GM23338 (cell line): Measurements from ENCODE around the gene MLLT3. TPM values are rescaled to one million over a fixed set of nuclear protein-coding genes. Genes with fewer than 3 reads are reported as not detected.

Experiments used
- ATAC-seq: fragments of 200-7000 bp; cut with Tn5 transposase; 3 replicates; pipeline ENCODE4 v1.9.1; 2020
- DNase-seq: peaks from one replicate; pipeline ENCODE4 v3.0.0-alpha.2; 2015; ENCODE audit warnings: low spot score
- H2AFZ ChIP-seq: fragments of 200-600 bp; sonication (generic); 2 replicates; pipeline ENCODE4 v1.8.0; 2016; ENCODE audit warnings: antibody characterized with exemption, mild to moderate bottlenecking, moderate library complexity
- H3F3A ChIP-seq: fragments of 200-600 bp; sonication (generic); replicated peaks from 2 replicates; pipeline ENCODE4 v1.8.0; 2017; ENCODE audit warnings: antibody characterized with exemption, mixed run types, low read depth
- H3K27ac ChIP-seq: fragments of 200-600 bp; sonication (generic); 2 replicates; pipeline ENCODE4 v1.6.1; 2016; ENCODE audit warnings: low read depth
- H3K27me3 ChIP-seq: fragments of 200-600 bp; sonication (generic); 2 replicates; pipeline ENCODE4 v1.8.0; 2016; ENCODE audit warnings: mild to moderate bottlenecking, mixed run types, moderate library complexity; ENCODE audit not compliant: insufficient read depth
- H3K36me3 ChIP-seq: fragments of 200-600 bp; sonication (generic); 2 replicates; pipeline ENCODE4 v1.8.0; 2016; ENCODE audit warnings: mild to moderate bottlenecking; ENCODE audit not compliant: insufficient read depth
- H3K4me1 ChIP-seq: fragments of 200-600 bp; sonication (generic); 2 replicates; pipeline ENCODE4 v1.8.0; 2016; ENCODE audit warnings: mild to moderate bottlenecking, moderate library complexity; ENCODE audit not compliant: insufficient read depth
- H3K4me2 ChIP-seq: fragments of 200-600 bp; sonication (generic); 2 replicates; pipeline ENCODE4 v1.7.1; 2017; ENCODE audit warnings: mixed run types
- H3K4me3 ChIP-seq: fragments of 200-600 bp; sonication (generic); 2 replicates; pipeline ENCODE4 v1.6.1; 2016; ENCODE audit warnings: mixed run types
- H3K79me2 ChIP-seq: fragments of 200-600 bp; sonication (generic); replicated peaks from 2 replicates; pipeline ENCODE4 v1.8.0; 2017; ENCODE audit warnings: mild to moderate bottlenecking; ENCODE audit not compliant: insufficient read depth
- H3K9me2 ChIP-seq: fragments of 200-600 bp; sonication (generic); 2 replicates; pipeline ENCODE4 v1.8.0; 2017; ENCODE audit not compliant: insufficient read depth
- H4K20me1 ChIP-seq: fragments of 200-600 bp; sonication (generic); replicated peaks from 2 replicates; pipeline ENCODE4 v1.8.0; 2017; ENCODE audit warnings: mild to moderate bottlenecking; ENCODE audit not compliant: insufficient read depth
- H3K27ac Mint-ChIP-seq: 2 replicates; pipeline ENCODE4 v1.8.0; 2020; ENCODE audit warnings: inconsistent platforms, mild to moderate bottlenecking, moderate library complexity, mixed read lengths
- H3K27me3 Mint-ChIP-seq: 3 replicates; pipeline ENCODE4 v1.8.0; 2022; ENCODE audit warnings: low read depth, mild to moderate bottlenecking, moderate library complexity, mixed read lengths, inconsistent platforms; ENCODE audit not compliant: insufficient read depth, poor library complexity
- H3K36me3 Mint-ChIP-seq: 3 replicates; pipeline ENCODE4 v1.8.0; 2021; ENCODE audit warnings: low read depth, mild to moderate bottlenecking, inconsistent platforms, moderate library complexity, mixed read lengths
- H3K4me1 Mint-ChIP-seq: 3 replicates; pipeline ENCODE4 v1.8.0; 2020; ENCODE audit warnings: mild to moderate bottlenecking, inconsistent platforms, mixed read lengths
- H3K4me3 Mint-ChIP-seq: 3 replicates; pipeline ENCODE4 v1.8.0; 2021; ENCODE audit warnings: moderate library complexity, mild to moderate bottlenecking, inconsistent platforms, mixed read lengths
- H3K9me3 Mint-ChIP-seq: 3 replicates; pipeline ENCODE4 v1.8.0; 2020; ENCODE audit warnings: moderate library complexity, mild to moderate bottlenecking, inconsistent platforms, mixed read lengths
- CTCF ChIP-seq, 2 experiments: fragments of 200-600 bp in 1 of 2; sonication (generic) in 1 of 2; conservative IDR thresholded peaks; 2 replicates each; pipeline versions ENCODE4 v1.5.1 to v1.6.1; 2016 to 2017; ENCODE audit warnings: antibody characterized with exemption in 2 of 2, low read depth in 2 of 2, mild to moderate bottlenecking in 2 of 2, moderate library complexity in 1 of 2
- EZH2 ChIP-seq: fragments of 200-600 bp; sonication (generic); IDR thresholded peaks from one replicate; pipeline ENCODE4 v1.8.0; 2017; ENCODE audit warnings: antibody characterized with exemption, mild to moderate bottlenecking, low read depth; ENCODE audit not compliant: unreplicated experiment
- EZH2phosphoT487 ChIP-seq: fragments of 200-600 bp; sonication (generic); IDR thresholded peaks from one replicate; pipeline ENCODE4 v1.8.1; 2018; ENCODE audit warnings: antibody characterized with exemption; ENCODE audit not compliant: unreplicated experiment
- JUNB ChIP-seq: IDR thresholded peaks from one replicate; pipeline ENCODE4 v1.6.1; 2016; ENCODE audit warnings: antibody characterized with exemption; ENCODE audit not compliant: unreplicated experiment
- POLR2AphosphoS5 ChIP-seq: IDR thresholded peaks from 2 replicates; pipeline ENCODE4 v1.6.1; 2016; ENCODE audit warnings: antibody characterized with exemption, low read depth
- REST ChIP-seq: IDR thresholded peaks from one replicate; pipeline ENCODE4 v1.6.1; 2018; ENCODE audit warnings: antibody characterized with exemption; ENCODE audit not compliant: unreplicated experiment
- ZNF114 ChIP-seq: fragments of 250-450 bp; sonication (Bioruptor Pico); IDR thresholded peaks from 2 replicates; pipeline ENCODE4 v1.5.0; 2020; ENCODE audit warnings: mild to moderate bottlenecking, moderate library complexity
- ZNF331 ChIP-seq: fragments of 250-450 bp; sonication (Bioruptor Pico); IDR thresholded peaks from 2 replicates; pipeline ENCODE4 v1.5.0; 2020; ENCODE audit warnings: low read depth, mild to moderate bottlenecking, moderate library complexity
- ZNF462 ChIP-seq: fragments of 250-450 bp; sonication (Bioruptor Pico); IDR thresholded peaks from 2 replicates; pipeline ENCODE4 v1.5.0; 2020; ENCODE audit warnings: mild to moderate bottlenecking, moderate library complexity
- polyA plus RNA-seq: library from polyadenylated mRNA; unstranded; fragments of >200 nt; fragmentation: Nextera tagmentation; extraction: Ambion mirVana; gene quantifications from 2 replicates; pipeline ENCODE4 v1.2.1, GENCODE V29; 2016
- total RNA-seq: library from RNA; depleted of rRNA; stranded (reverse); fragments of >200 nt; shearing (Covaris generic); gene quantifications from 2 replicates; pipeline ENCODE4 v1.2.3, GENCODE V29; 2014

The MLLT3 gene
- total and polyA plus RNA-seq, 2 experiments from 2014 or later, result 7.5 to 9.5 TPM

GRCh38 chr9:20335668-20336332 is 286.5 kb downstream of the MLLT3 start:
- no peaks in the 10 kb centered on the region for H3K36me3 ChIP-seq
- H3K79me2 ChIP-seq, result no peaks in the 10 kb centered on the region
- no peaks in the 10 kb centered on the region for H4K20me1 ChIP-seq
- H3K27ac ChIP-seq, result no peak overlapping the region
- no peak for TF ChIP-seq ZNF462 (CRISPR knock-in tag)
- no peak for TF ChIP-seq ZNF331
- no peak for TF ChIP-seq POLR2AphosphoS5
- TF ChIP-seq EZH2phosphoT487, result no peak
- TF ChIP-seq EZH2, result no peak
- TF ChIP-seq JUNB, result no peak
- TF ChIP-seq REST, result no peak
- TF ChIP-seq CTCF (conservative IDR thresholded peaks at IDR 0.05; ENCODE audit: low read depth in 2 of 2), result no peak
- no peak for TF ChIP-seq ZNF114 (CRISPR knock-in tag)
- peaks cover 10% of the 10 kb centered on the region; the same call in 1 of the 2 replicates for H3K9me2 ChIP-seq
- Mint-ChIP-seq H3K27me3 (peaks cover 5% of the 10 kb centered on the region), H3K4me3 (no peak overlapping the region), H3K36me3 (no peaks in the 10 kb centered on the region; the same call in 2 of the 3 replicates), H3K9me3 (peaks cover 4% of the 10 kb centered on the region), H3K4me1 (peaks cover 15% of the 10 kb centered on the region), H3K27ac (no peak overlapping the region)
- DNase-seq, result no peak
- H3K4me1 ChIP-seq, result peaks cover 7% of the 10 kb centered on the region
- H3K4me3 ChIP-seq, result no peak overlapping the region
- ATAC-seq, result no peak
- H3K27me3 ChIP-seq, result no peaks in the 10 kb centered on the region
- H3F3A ChIP-seq, result no peaks in the 10 kb centered on the region
- H2AFZ ChIP-seq, result no peak overlapping the region
- H3K4me2 ChIP-seq, result no peak overlapping the region
